Peyer's patch (tissue), 4 donors: Measurements from ENCODE around the gene PPARGC1A.

Experiments
- POLR2A ChIP-seq, 2 donors: fragments of 450-650 bp; IDR thresholded peaks; one replicate each; pipeline ENCODE4 v1.5.1; 2017; ENCODE audit warnings: antibody characterized with exemption in 2 of 2, mild to moderate bottlenecking in 2 of 2, moderate library complexity in 2 of 2
- TF ChIP-seq, protein P1 (sequence below), 6 experiments: fragments of 450-650 bp in 4 of 6; fragments of 200-600 bp in 2 of 6; sonication (generic) in 1 of 6; IDR thresholded peaks; one replicate each; pipeline ENCODE4 v1.5.1; 2017 to 2019; ENCODE audit warnings: antibody characterized with exemption in 6 of 6, mild to moderate bottlenecking in 3 of 6, moderate library complexity in 1 of 6

- TF ChIP-seq, protein P1, sequence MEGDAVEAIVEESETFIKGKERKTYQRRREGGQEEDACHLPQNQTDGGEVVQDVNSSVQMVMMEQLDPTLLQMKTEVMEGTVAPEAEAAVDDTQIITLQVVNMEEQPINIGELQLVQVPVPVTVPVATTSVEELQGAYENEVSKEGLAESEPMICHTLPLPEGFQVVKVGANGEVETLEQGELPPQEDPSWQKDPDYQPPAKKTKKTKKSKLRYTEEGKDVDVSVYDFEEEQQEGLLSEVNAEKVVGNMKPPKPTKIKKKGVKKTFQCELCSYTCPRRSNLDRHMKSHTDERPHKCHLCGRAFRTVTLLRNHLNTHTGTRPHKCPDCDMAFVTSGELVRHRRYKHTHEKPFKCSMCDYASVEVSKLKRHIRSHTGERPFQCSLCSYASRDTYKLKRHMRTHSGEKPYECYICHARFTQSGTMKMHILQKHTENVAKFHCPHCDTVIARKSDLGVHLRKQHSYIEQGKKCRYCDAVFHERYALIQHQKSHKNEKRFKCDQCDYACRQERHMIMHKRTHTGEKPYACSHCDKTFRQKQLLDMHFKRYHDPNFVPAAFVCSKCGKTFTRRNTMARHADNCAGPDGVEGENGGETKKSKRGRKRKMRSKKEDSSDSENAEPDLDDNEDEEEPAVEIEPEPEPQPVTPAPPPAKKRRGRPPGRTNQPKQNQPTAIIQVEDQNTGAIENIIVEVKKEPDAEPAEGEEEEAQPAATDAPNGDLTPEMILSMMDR (IDR thresholded peaks at IDR 0.05) = no peak
- TF ChIP-seq POLR2A (IDR thresholded peaks at IDR 0.05) = no peak
These were observed 75.3 kb downstream of the PPARGC1A start for GRCh38 chr4:23814587-23814986.
